ENCODE measurements around the gene FLRT1.

Gene FLRT1

DNA sequence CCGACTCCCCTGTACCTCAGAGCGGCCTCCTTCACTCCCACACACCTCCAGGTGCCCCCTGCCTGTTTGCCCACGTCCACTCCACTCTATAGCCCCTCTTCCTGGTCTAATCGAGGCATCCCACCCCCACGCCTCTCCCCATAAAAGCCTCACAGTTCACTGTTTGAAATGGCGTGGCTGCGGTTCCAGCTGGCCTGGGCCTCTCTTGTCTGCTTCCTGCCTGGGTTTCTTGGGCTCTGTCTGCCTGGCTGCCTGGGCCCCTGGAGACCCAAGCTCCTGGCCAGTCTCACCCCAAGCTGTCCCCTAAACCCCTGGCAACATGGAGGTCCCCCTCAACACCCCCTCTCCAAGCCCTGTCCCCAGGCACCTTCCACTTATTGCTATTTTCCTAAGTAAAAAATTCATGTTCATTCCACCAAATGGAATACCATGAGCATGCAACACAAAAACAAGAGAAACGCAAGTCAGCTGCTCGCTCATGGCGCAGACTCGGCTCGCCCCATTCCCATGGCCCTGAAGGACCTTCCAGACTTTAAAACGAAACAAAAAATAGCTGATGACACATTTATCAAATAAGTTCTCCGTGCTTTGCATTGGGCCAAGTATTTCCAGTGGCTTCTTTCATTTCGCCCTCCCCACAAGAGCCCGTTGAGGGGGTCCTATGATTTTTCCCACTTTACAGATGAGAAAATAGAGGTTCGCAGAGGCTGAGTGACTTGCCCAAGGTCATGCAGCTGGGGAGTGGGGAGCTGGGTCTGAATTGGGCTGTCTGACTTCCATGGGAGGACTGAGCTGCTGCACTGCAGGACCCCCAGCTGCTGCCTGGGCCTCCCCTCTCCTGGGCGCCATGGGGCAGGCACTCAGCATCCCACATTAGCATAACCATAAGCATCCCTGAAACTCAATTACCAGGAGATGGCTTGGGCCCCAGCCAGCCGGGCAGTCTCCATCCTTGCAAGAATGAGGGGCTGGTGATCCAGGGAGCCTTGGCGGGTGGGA lies 11.7 kb upstream of the FLRT1 start:
- DNase-seq (ENCODE audit: low spot score) = no peak

DNA sequence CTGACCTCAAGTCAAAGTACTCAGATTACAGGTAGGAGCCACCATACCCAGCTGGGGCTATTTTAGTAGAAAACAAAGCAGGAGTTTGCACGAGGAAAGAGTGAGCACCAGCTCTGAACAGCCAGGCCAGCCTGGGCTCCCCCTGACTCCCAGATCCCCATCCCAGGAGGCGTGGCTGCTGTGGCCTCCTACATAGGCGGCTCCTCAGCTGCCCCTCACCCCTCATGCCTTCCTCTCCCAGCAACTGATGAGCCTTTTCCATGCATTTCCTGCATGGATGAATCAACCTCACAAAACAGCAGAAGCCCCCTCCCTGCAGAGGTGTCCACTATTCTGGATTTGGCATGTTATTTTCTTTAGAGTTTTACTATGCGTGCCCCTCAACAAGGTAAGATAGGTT lies 10.5 kb upstream of the FLRT1 start:
- no peak for DNase-seq (ENCODE audit: low spot score)

DNA sequence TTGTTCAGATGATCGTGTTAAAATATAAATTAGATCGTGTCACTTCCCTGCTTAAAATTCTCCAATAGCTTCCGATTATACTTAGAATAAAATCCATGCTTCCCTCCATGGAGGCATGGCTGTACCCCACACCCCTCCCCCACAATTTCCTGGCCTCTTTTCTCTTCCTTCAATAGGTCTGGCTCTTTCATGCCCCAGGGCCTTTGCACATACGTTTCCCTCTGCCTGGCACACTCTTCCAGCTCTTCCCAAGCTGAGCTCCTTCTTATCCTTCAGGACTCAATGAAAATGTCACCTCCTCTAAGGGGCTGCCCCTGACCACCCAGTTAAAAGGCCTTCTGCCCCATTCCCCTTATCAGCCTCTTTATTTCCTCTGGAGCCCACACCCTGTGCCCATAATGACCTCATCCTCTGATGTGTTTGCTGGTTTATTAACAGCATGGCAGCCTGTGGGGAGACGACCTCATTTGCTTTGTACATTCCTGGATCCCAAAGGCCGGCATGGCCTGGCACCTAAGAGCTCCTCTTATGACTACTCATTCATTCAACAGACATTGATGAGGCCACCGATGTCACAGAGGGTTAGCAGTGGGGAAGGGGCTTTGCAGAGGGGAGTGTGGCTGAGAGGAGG lies 9.0 kb upstream of the FLRT1 start:
- no peak for DNase-seq (ENCODE audit: low spot score)

DNA sequence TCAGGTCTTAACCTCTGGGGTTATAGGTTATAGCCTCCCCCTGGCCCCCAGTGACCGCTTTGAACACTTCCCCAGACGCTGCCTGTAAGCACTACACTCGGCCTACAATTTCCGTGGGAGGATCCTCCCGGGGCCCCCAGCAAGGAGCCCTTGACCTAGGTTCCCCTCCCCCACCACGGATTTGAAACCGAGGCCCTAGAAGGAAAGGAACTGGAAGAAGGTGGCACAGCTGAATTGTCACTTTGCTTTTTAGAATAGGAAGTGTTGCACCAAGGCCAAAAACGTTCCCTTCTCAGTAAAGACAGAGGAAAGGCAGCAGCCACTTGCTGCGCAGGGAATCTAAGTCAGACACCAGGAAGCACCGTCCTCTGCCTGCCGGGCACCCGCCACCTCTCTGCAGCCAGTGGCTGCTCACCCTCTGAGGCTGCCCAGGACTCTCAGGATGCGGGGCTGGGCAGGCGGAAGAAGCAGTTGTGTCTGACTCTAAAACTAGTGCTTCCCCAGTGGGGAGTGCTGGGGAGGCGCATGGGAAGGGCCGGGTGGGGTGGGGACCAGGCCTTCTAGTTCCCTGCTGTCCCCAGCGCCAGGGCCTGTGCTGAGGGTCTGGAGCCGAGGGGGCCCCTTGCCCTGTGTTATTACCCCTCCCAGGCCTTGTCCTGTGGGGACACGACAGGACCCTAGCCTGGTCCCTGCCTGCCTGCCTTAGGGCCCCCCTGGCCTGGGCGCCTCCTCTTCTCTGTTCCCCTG lies 7.9 kb upstream of the FLRT1 start:
- no peak for DNase-seq (ENCODE audit: low spot score)

DNA sequence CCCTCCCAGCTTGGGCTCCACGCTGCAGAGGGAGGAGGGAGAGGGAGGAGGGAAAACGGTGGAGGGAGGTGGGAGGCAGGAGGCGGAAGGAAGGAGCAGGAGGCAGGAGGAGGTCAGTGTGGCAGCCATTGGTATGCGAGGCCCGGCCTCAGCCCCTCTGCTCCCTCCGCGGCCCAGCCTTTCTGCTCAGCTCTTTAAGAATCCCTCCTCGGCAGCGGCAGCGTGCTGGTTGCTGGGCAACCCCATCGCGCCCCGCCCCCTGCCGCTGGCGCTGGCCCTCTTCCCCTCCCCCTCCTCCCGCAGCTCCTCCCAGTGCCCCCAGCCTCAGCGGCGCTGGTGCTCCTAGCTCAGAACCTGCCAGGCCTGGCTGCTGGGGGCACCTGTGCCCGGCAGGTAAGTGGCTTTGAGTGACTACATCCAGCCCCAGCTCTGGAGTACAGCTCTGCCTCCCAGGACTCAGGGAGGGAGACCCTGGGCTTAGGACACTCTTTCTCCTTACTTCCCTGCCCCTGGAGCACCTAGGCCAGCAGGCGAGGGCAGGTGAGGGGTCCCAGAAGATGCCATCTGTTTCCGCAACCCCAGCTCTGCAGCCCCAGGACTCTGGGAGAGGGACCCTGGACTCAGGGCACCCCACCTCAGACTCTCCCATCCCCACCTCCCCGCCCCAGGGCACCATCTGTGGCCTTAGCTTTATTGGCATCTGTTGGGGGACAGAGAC lies 7.2 kb upstream of the FLRT1 start:
- DNase-seq (ENCODE audit: low spot score) = no peak

DNA sequence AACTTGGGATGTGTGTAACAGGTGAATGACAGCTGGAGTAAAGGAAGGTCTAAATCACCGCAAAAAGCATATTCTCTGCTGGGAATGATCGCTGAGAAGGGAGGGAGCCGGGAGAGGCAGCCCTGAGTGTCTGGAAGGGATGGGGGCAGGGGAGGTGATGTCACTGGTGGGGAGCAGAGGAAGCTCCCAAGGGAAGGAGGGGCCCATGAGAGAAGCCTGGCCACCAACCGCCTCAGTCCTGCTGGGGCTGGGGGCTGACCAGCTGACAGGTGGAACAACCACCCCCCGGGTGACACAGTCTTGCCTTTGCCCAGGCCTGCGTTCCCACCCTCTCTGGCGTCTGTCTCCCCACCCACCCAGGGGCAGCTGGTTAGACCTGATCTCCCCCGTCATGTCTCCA lies 6.0 kb upstream of the FLRT1 start:
- no peak for DNase-seq (ENCODE audit: low spot score)

DNA sequence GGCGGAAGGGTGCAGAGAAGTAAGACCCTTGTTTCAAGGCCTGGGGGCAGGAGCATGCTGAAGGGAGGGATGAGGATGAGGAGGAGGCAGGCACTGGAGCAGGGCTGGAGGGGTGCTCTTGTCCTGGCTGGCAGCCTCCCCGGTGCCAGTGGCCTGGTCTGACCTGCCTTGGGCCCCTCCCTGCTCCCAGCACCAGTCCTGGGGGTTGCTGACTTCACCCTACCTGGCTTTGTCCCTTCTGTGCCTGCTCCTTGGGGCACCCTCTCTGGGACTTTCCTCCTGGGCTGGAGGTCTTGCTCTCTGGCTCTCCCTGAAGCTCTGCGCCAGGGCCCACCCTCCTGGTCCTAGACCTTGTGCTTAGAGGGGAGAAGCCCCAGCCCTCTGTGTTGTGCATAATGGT lies 4.7 kb upstream of the FLRT1 start:
- no peak for DNase-seq (ENCODE audit: low spot score)

DNA sequence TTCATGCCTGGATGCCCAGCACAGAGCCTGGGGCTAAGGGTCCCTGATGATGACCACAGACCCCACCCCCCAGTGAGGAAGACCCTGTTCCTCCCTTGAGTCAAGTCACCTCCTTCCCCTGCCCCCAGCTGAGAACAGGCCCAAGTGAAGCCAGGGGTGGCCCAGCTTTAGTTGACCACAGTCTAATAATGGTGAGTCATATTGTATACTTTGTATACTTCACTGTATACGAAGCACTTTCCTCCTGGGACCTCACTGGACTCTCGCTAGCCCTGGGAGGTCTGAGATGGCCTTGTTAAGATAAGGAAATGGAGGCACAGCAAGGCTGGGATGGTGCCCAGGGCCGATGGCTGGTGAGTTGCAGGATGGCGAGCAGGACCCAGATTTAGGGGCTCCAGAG lies 3.7 kb upstream of the FLRT1 start:
- no peak for DNase-seq (ENCODE audit: low spot score)

DNA sequence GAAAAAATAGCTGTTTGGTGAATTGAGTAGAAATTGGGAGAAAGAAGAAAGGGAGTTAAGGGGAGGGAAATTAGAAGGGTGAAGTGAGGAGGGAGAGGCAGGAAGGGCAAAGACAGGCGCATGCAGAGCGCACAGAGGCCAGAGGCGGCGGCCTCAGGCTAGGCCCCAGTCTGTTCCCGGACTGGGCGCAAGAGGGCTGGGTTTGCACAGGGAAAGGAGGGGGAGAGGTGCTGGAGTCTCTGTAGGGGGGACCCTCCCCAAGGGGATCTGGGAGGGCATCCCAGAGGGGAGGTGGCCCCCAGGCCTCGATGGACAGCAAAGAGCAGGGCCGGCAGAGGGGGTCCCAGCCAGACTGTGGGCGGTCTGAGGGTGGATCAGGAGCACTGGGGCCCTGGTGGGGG lies 1.3 kb upstream of the FLRT1 start:
- no peak for DNase-seq (ENCODE audit: low spot score)

DNA sequence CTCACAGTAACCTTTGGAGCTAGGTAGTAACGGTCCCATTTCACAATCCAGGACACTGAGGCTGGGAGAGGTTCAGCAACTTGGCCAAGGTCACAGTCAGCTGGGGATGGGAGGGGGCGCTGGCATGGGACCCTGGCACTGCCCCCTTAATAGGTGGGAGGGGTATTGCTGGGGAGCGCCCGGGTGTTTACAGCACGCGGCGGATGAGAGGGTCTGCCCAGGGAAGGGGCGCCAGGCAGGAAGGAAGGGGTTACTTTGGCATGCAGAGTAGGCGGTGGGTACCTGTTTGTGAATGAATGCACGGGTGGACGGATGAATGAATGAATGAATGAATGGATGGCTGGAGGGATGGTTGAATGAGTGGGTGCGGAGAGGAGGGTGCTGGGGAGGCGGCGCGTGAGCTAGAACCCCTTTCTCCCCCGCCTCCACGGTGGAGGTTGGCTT lies 628 bp upstream of the FLRT1 start:
- DNase-seq (ENCODE audit: low spot score) = no peak

DNA sequence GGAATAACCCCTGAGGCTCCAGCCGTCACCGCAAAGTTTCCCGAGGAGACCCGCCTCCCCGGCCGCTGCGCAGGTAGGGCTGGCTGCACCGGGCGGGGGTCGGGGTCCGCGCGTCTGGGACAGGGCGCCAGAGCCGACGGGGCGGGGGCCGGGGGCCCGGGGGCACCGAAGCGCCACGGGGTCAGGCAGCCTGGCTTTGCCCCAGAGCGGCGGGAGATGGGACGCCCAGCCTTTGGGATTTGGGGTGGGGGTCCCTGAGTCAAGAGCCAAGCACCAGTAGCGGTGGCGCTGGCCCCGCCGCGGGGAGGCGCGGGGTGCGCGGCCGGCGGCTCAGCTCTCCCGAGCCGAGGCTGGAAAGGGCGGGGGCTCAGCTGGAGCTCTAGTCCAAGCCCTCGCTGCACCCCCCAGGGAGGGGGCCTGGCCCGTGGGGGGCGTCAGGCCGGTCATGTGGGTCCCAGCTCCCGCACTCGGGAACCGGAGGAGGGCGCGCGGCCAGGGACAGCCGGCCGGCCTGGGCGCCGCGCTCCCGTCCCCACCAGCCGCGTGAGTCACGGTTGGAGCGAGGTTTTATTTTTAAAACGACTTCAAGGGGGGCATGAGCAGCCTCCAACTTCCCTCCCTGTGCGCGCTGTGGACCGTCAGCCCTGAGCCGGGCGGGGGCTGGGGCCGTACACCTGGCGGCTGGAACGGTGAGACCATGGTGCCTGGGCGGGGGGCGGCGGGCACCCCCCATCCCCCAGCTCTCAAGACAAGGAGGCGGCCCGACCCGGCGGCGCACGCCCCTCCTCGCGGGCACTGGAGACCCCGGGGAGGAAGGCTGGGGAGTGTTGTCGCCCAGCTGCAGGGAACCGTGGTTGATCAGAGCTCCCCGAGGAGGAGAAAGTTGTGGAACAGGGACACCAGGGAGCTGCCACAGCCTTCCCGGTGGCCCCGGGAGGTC lies 626 bp downstream of the FLRT1 start:
- no peak for DNase-seq (ENCODE audit: low spot score)

DNA sequence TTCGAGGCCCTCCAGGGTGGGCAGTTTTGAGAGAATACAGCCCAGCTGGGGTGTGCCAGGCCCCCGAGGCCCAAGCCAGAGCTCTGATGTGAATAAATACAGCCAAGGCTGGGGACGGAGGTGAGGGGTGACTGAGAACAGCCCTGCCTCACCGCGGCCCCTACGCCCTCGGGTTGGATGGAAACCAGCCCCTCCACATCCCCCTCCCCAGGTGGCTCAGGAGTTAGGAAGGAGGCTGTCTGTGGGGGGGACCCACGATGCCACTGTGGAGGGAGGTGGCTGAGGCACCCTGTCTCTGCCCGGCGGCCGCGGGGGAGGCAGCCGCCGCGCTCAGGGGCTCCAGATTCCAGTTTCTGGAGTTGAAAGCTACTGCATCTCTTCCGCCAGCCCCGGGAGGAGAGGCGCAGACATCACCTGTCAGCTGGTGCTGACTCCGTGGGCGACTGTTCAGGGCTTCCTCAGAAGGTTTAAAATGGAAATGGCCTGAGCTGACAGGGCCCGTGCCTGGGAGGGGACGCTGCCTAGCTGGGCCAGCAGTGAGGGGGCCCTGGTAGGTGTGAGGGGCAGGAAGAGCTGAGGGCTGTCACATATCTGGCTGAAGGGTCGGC lies 1.4 kb downstream of the FLRT1 start:
- no peak for DNase-seq (ENCODE audit: low spot score)

DNA sequence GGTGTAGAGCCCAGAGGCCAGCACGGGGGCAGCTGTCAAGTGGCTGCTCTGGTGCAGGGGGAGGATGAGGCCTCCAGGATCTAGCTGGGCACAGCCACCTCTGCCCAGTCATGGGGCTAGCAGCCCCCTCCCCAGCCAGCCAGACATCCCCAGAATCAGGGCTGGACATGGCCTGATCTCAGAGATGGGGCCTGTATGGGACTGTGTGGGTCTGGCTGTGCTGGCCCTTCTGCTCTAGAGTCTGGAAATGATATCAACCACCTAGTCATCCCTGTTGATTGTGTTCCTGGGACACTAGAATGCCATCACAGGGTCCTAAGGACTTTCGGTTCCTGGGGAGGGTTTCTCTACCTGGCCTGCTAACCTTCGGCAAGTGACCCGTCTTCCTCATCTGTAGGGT lies 2.8 kb downstream of the FLRT1 start:
- DNase-seq (ENCODE audit: low spot score) = no peak

DNA sequence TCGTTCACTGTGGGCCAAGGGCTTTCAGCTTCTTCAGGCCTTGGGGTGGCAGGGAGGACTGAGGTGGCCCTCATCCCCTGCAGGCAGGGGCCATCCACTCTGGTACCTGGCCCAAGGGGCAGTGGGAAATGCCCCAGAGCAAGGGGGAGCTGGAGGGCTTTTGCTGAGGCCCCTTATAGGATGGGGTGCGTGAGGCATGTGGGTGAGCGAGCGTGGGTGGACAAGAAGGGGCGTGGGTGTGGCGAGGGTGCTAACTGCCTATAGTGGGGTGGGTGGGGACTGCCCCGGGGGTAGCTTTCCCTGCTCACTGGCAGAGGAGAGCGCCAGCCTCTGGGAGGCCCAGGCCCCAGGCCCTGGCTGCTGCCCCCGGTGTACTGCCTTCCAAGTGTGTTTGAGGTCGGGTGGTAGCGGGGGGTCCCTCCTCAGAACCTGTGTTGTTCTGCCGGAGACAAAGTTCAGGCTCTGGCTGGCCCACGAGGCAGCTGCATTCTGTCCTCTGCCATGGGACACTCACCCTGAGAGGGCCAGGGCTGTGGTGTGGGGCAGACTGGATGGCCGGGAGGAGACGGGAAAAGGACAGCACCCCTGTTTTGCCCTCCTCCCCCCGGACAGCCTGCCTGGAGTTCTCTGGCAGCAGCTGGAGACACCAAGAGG lies 3.4 kb downstream of the FLRT1 start:
- no peak for DNase-seq (ENCODE audit: low spot score)

DNA sequence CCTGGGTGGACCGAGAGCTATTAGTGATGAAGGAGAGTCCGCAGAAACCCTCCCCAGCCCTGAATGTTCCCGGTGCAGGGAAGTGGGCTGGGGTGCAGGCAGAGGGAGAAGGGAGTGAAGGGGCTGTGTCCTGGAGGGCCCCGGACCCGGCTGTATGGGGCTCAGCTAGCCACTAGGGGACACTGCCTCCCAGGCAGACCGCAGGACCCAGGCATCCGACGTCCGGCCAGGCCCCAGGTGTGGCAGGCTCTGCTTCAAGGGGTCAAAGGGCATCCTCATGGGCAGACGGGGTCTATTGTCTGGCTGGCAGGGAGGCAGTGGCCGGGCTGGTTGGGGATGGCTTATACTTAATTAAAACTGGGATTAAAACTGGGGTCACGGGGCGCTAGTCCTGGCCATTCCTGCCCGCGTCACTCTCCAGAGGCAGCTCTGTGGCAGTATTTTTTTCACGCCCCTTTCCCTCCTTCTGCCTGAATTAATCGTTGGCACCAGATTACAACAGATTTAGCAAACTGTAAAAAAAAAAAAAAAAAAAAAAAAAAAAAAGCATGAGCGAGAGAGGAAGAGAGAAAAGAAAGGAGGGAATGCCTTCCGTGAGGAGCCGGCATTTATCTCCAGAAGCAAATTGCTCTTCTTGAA lies 5.1 kb downstream of the FLRT1 start:
- DNase-seq (ENCODE audit: low spot score) = no peak

DNA sequence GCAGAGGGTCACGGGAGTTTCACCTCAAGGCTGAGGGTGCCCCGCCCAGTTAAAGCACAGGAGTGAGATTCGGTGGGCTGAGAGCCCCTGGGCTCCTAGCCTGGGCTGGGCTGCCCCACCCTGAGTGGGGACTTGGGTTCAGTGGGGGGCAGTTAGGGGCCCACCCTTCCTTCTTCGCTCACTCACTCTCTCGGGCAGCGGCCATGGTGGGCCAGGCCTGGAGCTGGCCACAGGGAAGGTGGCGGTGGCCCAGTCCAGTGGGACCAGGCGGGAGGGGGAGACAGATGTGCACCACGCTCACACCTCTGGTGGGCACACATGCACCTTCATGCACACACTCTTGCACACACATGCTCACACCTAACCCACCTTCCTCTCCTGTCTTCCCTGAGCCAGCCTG lies 6.1 kb downstream of the FLRT1 start:
- DNase-seq (ENCODE audit: low spot score) = no peak

DNA sequence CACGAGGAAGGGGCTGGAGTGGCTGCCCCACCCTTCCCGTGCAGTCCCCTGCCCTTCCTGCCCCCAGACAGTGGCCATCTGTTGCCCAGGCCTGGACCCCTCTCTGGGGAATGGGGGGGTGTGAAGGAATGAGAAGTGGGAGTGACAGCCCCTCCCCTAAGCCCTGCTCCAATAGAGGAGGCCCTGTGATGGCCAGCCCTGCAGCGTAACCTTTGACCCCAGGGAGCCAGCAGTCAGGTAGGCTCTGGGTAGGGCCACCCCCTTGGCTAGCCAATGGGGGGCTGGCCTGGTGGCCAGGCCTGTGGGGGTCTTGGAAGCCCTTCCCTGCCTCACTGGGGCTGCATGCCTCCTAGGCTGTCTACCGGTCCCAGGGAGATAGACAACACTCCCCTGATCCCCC lies 6.6 kb downstream of the FLRT1 start:
- DNase-seq (ENCODE audit: low spot score) = no peak

DNA sequence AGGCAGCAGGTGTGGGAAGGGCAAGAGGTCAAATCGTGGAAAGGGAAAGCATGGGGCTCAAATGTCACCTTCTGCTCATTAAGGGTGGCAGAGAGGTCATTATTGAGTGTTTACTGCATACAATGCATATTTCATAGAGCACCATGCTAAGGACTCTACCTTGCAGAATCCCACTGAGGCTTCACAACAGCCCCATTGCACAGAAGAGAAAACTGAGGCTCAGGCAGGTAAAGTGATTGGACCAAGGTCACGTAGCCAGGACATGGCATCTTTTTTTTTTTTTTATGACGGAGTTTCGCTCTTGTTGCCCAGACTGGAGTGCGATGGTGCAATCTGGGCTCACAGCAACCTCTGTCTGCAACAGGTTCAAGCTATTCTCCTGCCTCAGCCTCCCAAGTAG lies 7.8 kb downstream of the FLRT1 start:
- DNase-seq (ENCODE audit: low spot score) = no peak

DNA sequence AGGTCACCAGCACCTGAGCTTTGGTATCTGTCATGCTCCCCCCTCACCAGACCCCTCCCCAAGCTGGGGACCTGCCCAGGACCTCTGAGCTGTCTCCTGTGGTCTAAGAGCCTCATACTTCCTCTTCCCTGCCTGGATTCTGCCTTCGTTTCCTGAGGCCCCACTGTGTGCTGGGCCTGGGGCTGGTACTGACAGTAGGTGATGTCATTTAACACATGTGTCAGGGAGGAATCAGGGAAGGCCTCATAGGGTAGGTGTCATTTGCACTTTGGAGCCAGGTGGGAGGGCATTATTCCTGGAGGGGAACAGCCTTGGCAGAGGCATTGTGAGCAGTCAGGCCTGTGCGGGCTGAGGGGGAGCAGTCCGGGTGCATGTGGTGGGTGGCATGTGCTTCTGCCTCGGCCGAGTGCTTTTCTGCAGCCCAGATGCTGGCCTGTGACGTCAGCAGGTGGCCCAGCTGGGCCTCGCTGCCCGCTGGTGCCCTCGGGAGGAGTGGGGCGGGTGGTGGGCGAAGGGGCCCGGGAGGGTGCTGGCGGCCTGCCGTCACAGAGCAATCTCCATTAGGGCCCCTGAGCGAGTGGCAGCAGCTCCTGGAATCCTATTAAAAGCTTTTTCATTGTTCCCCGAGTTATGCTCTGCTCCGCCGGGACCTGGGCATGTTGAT lies 9.1 kb downstream of the FLRT1 start:
- no peak for DNase-seq (ENCODE audit: low spot score)
